H1 (cell line): ENCODE measurements around the gene STK26. TPM values are rescaled to one million over a fixed set of nuclear protein-coding genes. Genes with fewer than 3 reads are reported as not detected.

ENCODE experiments used
- polyA plus RNA-seq, 7 experiments: library from polyadenylated mRNA; depleted of rRNA in 3 of 7; stranded (reverse) in 5 of 7; unstranded in 2 of 7; fragments of >200 nt in 5 of 7; fragments of 200-250 nt in 2 of 7; gene quantifications; 1 replicate in 5 of 7; 2 replicates in 1 of 7; 4 replicates in 1 of 7; pipeline versions ENCODE4 v1.2.1 to v1.2.3, GENCODE V29; 2011 to 2013; ENCODE audit warnings: missing spikeins in 2 of 7, mixed read lengths in 2 of 7
- total RNA-seq: library from RNA; stranded (reverse); fragmentation: NEBNext Ultra II Directional; extraction: Animal tissue kit (Norgen Biotek cat#: 25700); gene quantifications from 2 replicates; pipeline ENCODE4 v1.2.1, GENCODE V29; 2021
- TF ChIP-seq, protein P1 (sequence below): fragments of 300-600 bp; sonication (generic); IDR thresholded peaks from 2 replicates; pipeline ENCODE4 v1.7.1; 2012; ENCODE audit warnings: low read length, moderate library complexity, mild to moderate bottlenecking, inconsistent platforms; ENCODE audit not compliant: insufficient replicate concordance

STK26 gene
- total and polyA plus RNA-seq, 2 of the 8 experiments (the other 6 are each of a cell fraction or from before 2014, with no cell fraction given), result 24.2 to 98.2 TPM

GRCh38 chrX:132034648-132035047 is 11.5 kb downstream of the STK26 start (continued):
- TF ChIP-seq, protein P1, sequence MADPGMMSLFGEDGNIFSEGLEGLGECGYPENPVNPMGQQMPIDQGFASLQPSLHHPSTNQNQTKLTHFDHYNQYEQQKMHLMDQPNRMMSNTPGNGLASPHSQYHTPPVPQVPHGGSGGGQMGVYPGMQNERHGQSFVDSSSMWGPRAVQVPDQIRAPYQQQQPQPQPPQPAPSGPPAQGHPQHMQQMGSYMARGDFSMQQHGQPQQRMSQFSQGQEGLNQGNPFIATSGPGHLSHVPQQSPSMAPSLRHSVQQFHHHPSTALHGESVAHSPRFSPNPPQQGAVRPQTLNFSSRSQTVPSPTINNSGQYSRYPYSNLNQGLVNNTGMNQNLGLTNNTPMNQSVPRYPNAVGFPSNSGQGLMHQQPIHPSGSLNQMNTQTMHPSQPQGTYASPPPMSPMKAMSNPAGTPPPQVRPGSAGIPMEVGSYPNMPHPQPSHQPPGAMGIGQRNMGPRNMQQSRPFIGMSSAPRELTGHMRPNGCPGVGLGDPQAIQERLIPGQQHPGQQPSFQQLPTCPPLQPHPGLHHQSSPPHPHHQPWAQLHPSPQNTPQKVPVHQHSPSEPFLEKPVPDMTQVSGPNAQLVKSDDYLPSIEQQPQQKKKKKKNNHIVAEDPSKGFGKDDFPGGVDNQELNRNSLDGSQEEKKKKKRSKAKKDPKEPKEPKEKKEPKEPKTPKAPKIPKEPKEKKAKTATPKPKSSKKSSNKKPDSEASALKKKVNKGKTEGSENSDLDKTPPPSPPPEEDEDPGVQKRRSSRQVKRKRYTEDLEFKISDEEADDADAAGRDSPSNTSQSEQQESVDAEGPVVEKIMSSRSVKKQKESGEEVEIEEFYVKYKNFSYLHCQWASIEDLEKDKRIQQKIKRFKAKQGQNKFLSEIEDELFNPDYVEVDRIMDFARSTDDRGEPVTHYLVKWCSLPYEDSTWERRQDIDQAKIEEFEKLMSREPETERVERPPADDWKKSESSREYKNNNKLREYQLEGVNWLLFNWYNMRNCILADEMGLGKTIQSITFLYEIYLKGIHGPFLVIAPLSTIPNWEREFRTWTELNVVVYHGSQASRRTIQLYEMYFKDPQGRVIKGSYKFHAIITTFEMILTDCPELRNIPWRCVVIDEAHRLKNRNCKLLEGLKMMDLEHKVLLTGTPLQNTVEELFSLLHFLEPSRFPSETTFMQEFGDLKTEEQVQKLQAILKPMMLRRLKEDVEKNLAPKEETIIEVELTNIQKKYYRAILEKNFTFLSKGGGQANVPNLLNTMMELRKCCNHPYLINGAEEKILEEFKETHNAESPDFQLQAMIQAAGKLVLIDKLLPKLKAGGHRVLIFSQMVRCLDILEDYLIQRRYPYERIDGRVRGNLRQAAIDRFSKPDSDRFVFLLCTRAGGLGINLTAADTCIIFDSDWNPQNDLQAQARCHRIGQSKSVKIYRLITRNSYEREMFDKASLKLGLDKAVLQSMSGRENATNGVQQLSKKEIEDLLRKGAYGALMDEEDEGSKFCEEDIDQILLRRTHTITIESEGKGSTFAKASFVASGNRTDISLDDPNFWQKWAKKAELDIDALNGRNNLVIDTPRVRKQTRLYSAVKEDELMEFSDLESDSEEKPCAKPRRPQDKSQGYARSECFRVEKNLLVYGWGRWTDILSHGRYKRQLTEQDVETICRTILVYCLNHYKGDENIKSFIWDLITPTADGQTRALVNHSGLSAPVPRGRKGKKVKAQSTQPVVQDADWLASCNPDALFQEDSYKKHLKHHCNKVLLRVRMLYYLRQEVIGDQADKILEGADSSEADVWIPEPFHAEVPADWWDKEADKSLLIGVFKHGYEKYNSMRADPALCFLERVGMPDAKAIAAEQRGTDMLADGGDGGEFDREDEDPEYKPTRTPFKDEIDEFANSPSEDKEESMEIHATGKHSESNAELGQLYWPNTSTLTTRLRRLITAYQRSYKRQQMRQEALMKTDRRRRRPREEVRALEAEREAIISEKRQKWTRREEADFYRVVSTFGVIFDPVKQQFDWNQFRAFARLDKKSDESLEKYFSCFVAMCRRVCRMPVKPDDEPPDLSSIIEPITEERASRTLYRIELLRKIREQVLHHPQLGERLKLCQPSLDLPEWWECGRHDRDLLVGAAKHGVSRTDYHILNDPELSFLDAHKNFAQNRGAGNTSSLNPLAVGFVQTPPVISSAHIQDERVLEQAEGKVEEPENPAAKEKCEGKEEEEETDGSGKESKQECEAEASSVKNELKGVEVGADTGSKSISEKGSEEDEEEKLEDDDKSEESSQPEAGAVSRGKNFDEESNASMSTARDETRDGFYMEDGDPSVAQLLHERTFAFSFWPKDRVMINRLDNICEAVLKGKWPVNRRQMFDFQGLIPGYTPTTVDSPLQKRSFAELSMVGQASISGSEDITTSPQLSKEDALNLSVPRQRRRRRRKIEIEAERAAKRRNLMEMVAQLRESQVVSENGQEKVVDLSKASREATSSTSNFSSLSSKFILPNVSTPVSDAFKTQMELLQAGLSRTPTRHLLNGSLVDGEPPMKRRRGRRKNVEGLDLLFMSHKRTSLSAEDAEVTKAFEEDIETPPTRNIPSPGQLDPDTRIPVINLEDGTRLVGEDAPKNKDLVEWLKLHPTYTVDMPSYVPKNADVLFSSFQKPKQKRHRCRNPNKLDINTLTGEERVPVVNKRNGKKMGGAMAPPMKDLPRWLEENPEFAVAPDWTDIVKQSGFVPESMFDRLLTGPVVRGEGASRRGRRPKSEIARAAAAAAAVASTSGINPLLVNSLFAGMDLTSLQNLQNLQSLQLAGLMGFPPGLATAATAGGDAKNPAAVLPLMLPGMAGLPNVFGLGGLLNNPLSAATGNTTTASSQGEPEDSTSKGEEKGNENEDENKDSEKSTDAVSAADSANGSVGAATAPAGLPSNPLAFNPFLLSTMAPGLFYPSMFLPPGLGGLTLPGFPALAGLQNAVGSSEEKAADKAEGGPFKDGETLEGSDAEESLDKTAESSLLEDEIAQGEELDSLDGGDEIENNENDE, result no peak
